ENCODE measurements around the gene FHOD1. TPM values are rescaled to one million over a fixed set of nuclear protein-coding genes. Genes with fewer than 3 reads are reported as not detected.

FHOD1 gene
- total and polyA plus RNA-seq, 9 of the 15 experiments (the other 6 are each of a cell fraction or from before 2014, with no cell fraction given): 18.7 to 126 (median 32.3) TPM

GRCh38 chr16:67187175-67187890 is 59.9 kb downstream of the FHOD1 start (continued):
- TF ChIP-seq SAFB (IDR thresholded peaks at IDR 0.05; ENCODE audit: borderline replicate concordance, low read depth, low read length): no peak
- no peak for TF ChIP-seq CBX1 (IDR thresholded peaks at IDR 0.05; ENCODE audit: low read depth)
- TF ChIP-seq ARID1B (IDR thresholded peaks at IDR 0.05): no peak
- no peak for TF ChIP-seq THAP7 (CRISPR knock-in tag; IDR thresholded peaks at IDR 0.05)
- no peak for TF ChIP-seq DMBX1 (CRISPR knock-in tag; IDR thresholded peaks at IDR 0.05; ENCODE audit: borderline replicate concordance)

- intact Hi-C loops (cut with micrococcal nuclease): loop anchor here (10.0 kb wide), 2 partner anchors 172 to 232 kb away; no protein-coding TSS in a partner anchor
- H3K9ac ChIP-seq (ENCODE audit: insufficient read depth in 1 of 2, low read depth in 2 of 2, low read length in 2 of 2): no peak overlapping the region
- no peaks in the 10 kb centered on the region for H3K36me3 ChIP-seq (ENCODE audit: control insufficient read depth, insufficient read depth, low read length)
- CTCF ChIA-PET (ENCODE audit: low intra/inter-chr PET ratio): no interaction called here
- DNase-seq (ENCODE audit: extremely low read depth in 1 of 4, low spot score in 3 of 4): no peak
- no peak overlapping the region for H3K4me3 ChIP-seq
- H2AFZ ChIP-seq (ENCODE audit: low read depth, low read length): no peak overlapping the region
- ATAC-seq: no peak
- no TSS peak for BruUV-seq (replicated peaks)
- H3K27ac ChIP-seq (ENCODE audit: extremely low read depth, low read depth, low read length): no peak overlapping the region
- H3K27me3 ChIP-seq (ENCODE audit: control insufficient read depth in 2 of 2, insufficient read depth in 2 of 2, low read length in 2 of 2): no peaks in the 10 kb centered on the region
- H3K79me2 ChIP-seq (ENCODE audit: control insufficient read depth, insufficient read depth, low read length): peaks cover 17% of the 10 kb centered on the region
- H3K4me1 ChIP-seq (replicated peaks in 1 of 2; ENCODE audit: control insufficient read depth in 2 of 2, insufficient read depth in 2 of 2, low read length in 2 of 2): peaks cover 32 to 52% of the 10 kb centered on the region in 2 experiments
- POLR2A ChIA-PET: no interaction called here
- no peak for FAIRE-seq
- no peaks in the 10 kb centered on the region for H3K9me3 ChIP-seq (replicated peaks; ENCODE audit: control insufficient read depth, insufficient read depth, low read depth, low read length)
- in situ Hi-C loops (cut with MboI): no loop called here
- no peaks in the 10 kb centered on the region for H3K9me1 ChIP-seq (ENCODE audit: control insufficient read depth, insufficient read depth, low read length)
- H3K4me2 ChIP-seq (ENCODE audit: insufficient read depth, low read length): no peak overlapping the region
- WGBS (ENCODE audit: insufficient coverage, low coverage, missing lambda C conversion rate): 0% methylated on average over 4 of the region's 5 CpGs
- H4K20me1 ChIP-seq (replicated peaks; ENCODE audit: control insufficient read depth, insufficient read depth, low read length): peaks cover 11% of the 10 kb centered on the region
- TF ChIP-seq C11orf30 (IDR thresholded peaks at IDR 0.05; ENCODE audit: low read depth) (no peak), HNRNPUL1 (IDR thresholded peaks at IDR 0.05; ENCODE audit: low read length) (no peak), TCFL5 (CRISPR knock-in tag; conservative IDR thresholded peaks at IDR 0.05) (no peak), CEBPZ (IDR thresholded peaks at IDR 0.05; ENCODE audit: borderline replicate concordance, low read depth, low read length) (no peak), TEAD2 (tag; IDR thresholded peaks at IDR 0.05) (no peak), TSHZ1 (CRISPR knock-in tag; IDR thresholded peaks at IDR 0.05) (no peak)
Measured at GRCh38 chr16:67186550-67186950, 60.7 kb downstream of the FHOD1 start.

All from K562 (cell line).